ENCODE measurements around the gene P2RY6.
A peak's percentile ranks its signal among the peaks of the same experiment; 100 is the strongest.

Gene P2RY6

GRCh38 chr11:73237471-73238290 lies 34.5 kb upstream of the P2RY6 start:
- DNase-seq = no peak

DNA sequence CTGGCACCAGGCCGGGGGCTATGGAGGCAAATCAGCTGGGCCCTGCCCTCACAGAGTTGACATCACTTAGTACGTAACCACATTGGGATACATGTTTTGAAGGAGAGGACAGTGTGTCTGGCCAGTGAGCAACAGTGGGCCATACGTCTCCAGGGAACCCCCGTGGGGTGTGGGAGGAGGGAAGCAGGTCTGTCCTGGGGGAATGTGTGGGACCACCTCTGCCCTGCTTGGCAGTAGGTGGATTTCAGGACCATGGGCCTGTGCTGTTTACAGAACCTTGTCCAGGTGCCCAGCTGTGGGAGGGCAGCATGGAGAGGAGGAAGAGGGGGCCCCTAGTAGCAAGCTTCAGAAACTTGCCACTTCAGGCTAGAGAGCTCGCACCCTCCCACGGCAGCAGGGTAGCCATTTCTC lies 33.0 kb upstream of the P2RY6 start:
- DNase-seq = no peak

GRCh38 chr11:73239571-73240189 lies 32.5 kb upstream of the P2RY6 start:
- DNase-seq = no peak

- DNase-seq = no peak
These were observed 31.9 kb upstream of the P2RY6 start for GRCh38 chr11:73240190-73240781.

GRCh38 chr11:73241300-73241699 lies 30.8 kb upstream of the P2RY6 start:
- DNase-seq = no peak

DNA sequence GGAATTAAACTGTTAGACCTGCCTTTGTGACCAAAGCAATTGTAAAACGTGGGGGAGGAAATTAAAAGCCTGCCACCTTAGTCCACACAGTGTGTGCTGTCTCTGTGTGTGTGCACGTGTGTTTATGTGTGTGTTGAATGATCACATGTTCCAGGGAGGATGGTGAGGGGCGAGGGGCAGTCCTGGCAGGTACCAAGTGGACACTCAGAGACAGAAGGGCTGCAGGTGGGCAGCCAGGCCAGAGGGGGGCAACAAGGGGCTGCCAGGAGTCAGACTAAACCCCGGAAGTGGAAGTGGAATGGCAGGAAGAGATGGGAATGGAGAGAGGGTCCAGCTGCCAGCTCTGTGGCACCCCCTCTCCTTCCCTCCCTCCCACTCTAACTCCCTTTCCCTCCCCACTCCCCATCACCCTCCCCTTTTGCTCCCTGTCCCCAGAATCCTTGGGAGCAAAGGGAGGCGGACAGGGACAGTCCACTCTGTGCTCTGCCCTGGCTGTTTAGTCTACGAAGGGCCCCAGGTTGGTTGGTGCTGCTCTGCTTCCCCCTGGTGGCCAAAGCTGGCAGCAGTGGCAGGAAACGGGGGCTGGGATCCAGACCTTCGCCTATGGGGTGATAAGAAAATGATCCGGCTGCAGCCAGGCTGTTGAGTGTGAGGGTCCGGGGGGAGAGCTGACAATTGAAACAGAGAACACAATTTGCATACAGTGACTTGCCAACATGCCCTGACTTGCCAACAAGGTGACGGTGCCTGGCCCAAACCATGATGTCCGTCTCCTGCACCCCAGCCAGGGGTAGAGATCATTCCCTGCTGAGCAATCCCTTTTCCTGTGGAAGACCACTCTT lies 29.7 kb upstream of the P2RY6 start:
- peak; percentile 57 for DNase-seq

DNA sequence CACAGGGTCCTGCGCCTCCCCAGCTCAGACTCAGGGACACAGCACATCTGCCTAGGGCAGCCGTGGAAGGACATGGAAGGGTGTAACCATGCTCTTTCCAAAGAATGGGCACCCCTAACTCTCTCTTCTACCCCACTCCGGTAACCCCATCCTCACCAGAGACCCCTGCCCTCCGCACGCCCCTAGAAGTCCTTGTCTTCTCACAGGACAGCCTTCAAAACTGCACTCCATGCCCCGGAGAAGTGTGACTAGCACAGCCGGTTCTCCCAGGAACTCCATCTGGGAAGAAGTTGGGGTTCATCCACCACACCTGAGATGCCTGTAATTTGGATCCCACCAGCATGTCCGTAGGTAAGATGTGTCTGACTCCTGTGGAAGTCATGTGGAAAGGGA lies 29.0 kb upstream of the P2RY6 start:
- no peak for DNase-seq

- DNase-seq = no peak
These were observed 27.4 kb upstream of the P2RY6 start for GRCh38 chr11:73244589-73245240.

- DNase-seq = no peak
These were observed 26.7 kb upstream of the P2RY6 start for GRCh38 chr11:73245461-73245860.

- no peak for DNase-seq
These were observed 25.8 kb upstream of the P2RY6 start for GRCh38 chr11:73246303-73246702.

GRCh38 chr11:73248526-73249185 lies 23.5 kb upstream of the P2RY6 start:
- DNase-seq = no peak

DNA sequence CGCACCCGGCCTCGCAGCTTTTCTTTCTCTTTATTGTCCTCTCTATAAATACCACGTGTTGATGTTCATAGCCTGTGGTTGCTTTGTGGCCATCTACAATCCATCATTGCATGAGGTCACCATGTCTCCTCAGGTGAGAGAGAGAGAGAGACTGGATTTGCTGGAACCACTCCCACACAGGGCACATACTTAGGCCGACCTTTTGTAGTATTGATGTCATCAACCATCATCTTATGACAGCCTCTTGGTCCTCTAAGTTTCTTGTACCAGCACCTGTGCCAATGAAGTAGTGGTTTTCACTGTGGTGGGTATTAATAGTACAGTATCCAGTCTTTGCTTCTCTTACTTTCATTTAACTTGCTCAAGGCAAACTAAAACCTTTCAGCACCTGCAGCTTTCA lies 22.8 kb upstream of the P2RY6 start:
- no peak for DNase-seq

DNA sequence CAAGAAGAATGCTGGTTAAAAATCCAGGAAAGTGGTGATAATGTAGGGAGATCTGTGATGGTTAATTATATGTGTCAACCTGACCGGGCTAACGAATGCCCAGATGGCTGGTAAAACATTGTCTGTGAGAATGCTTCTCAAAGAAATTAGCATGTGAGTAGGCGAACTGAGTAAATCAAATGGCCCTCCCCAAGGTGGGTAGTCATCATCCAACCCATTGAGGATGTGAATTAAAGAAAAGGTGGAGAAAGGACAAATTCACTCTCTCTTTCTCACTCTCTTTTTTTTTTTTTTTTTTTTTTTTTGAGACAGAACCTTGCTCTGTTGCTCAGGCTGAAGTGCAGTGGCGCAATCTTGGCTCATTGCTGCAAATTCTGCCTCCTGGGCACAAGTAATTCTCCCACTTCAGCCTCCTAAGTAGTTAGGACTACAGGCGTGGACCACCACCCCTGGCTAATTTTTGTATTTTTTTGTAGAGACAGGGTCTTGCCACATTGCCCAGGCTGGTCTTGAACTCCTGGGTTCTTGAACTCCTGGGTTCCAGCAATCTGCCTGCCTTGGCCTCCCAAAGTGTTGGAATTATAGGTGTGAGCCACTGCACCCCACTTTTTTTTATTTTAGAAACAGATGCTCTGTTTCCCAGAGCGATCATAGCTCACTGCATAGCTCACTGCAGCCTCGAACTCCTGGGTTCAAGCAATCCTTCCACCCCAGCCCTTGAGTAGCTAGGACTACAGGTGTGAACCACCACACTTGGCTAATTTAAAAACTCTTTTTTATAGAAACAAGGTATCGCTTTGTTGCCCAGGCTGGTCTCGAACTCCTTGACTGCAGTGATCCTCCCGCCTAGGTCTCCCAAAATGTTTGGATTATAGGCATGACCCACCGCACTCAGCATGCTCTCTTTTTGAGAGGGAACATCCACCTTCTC lies 22.0 kb upstream of the P2RY6 start:
- DNase-seq = no peak

DNA sequence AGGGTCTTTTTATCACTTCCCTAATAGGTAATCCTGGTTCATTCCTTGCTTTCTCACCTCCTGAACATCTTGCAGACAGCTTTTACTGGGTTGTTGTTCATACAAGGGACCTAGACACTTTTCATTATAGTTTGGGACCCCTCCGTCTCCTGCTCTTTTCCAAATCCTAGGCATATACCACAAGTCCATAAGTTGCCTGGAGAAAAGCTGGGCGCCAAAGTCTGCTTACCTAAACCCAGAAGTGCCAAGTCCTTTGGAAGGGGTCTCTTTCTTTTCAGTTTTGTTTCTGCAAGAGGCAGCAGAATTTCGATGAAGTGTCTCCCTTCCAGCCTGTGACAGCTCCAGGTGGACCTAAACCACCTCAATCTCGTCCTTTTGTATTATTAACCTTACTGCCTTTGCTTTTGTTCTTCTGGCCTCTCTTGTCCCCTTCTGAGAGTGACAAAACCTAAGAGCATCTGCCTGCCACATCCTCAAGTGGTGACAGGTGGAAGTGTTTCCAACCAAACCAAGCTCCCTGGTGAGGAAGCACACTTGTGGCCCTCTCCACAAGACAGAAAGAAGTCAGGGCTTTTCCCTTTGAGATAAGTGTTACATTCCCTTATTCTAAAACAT lies 19.5 kb upstream of the P2RY6 start:
- DNase-seq = no peak

GRCh38 chr11:73257342-73258103 lies 14.6 kb upstream of the P2RY6 start:
- DNase-seq = no peak

DNA sequence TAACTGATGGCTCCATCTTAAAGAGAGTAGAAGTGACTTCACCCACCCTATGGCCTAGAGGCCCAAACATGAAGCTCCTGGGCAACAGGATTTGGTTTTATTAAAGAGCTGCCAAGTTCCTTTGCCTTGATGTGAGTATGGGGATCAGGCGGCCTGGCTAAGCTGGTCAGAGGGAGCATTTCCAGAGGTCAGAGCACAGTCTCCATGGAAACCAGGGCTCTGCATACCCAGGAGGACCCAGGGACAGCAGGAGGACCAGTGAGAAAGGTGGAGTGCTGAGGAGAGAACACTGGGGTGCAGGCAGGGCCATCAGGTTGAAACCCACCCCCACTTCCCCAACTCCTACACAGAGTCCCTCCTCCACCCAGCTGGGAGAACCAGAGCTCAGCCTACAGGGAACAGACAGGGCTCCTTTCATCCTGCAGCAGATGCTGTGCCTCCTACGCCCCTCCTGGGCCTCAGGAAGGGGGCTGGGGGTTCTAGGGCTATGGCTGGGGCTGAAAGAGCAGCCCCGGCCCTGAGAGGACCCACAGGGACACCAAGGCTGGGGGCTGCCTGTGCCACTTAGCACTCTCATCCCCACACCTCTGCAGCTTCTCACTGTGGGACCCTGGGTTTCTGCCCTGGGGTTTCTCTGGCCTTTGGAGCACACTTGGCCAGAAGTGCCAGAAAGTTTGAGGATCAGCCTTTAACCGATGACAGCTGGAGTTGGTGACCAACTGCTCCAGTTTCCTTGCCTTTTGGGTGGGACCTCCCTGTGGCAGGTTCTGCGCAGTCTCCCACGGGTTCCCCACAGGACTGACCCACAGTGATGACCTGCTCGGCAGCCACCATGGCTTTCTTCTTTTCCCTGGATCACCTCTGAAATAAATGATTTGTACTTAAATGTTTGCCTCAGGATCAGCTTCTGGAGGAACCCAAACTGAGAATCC lies 13.8 kb upstream of the P2RY6 start:
- no peak for DNase-seq

- no peak for DNase-seq
These were observed 12.6 kb upstream of the P2RY6 start for GRCh38 chr11:73259406-73260126.

GRCh38 chr11:73260127-73260457 lies 12.0 kb upstream of the P2RY6 start:
- DNase-seq = no peak

Data from NCI-H748 treated with DMSO at 0.1 percent for 48 hours (cell line).